NCI-H187 (cell line): Measurements from ENCODE around the gene LARP7.
"Not testable (repeated sequence)": the region's sequence is repeated elsewhere in the genome, so short reads cannot be mapped to it uniquely, and the experiment has no call there.

Source experiments
- DNase-seq, 2 experiments: peaks; one replicate each; lab custom pipeline; 2025; lab: John Stamatoyannopoulos, UW

Gene LARP7

DNA sequence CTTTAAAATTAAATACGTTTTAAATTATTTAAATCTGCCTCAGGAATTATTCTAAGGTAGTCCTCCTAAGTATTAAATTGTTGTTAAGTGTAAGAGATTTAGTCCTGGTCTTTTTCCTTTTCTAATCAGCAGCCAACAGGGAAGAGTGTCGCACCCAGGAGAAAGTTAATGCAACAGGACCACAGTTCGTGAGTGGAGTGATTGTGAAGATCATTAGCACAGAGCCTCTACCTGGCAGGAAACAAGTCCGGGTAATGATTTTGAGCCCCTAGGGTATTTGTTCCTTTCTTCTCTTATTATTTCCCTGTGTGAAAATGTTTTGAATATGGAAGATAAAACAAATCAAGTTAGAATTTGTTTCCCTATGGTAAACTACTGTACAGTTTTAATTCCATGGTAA, 13.4 kb downstream of the LARP7 start:
- no peak for DNase-seq

DNA sequence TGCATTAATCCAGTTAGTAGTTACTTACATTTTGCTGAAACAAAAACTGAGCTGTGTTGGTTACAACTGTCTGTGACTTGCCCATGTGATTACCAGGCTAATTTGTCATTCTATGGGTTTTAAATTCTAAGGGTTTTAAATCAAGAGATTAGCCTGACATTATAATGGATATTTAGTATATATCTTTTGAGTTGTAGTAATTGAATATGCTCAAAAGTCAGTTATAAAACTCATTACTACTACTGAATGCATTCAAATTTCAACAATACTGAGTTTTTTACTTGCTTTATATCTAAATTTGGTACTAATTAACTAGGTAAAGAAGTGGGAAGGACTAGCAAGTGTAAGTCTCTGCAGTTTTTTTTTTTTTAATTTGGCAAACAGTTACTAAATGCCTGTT, 14.7 kb downstream of the LARP7 start:
- no peak for DNase-seq

DNA sequence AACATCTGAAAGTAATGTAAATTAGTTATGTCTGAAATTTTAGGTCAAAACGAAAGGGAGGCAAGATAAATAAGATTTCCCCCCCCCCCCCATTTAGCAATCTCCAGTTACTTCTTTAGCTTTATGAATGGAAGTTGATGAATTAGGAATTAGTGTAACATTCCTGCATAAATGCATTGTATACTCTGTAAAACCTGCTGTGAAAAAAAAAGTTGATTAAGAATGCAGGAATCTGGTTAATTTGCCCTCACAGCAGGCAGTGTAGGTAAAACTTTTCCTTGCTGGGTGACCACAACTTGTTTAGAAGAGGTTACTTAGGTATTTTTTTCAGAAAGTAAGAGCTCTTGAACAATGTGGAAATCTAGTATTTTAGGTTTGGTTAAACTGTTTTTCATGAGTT, 15.3 kb downstream of the LARP7 start:
- no peak for DNase-seq

DNA sequence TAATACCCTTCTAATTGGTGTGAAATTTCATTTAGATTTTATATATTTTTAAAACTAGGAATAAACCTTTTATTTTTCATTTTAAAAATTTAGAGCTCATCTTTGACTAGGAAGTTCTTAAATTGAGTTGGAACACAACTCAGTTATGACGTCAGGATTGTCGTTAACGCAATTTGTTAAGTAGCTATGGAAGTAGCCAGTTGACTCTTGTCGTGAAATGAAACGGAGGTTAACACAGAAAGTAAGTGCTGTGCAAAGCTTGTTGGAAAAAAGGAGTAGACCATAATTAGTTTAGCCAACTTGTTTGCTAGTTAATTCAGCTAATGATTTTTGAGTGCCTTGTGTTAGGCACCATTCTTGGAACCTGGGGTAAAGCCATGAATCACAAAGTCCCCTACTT, 18.3 kb downstream of the LARP7 start:
- no peak for DNase-seq

DNA sequence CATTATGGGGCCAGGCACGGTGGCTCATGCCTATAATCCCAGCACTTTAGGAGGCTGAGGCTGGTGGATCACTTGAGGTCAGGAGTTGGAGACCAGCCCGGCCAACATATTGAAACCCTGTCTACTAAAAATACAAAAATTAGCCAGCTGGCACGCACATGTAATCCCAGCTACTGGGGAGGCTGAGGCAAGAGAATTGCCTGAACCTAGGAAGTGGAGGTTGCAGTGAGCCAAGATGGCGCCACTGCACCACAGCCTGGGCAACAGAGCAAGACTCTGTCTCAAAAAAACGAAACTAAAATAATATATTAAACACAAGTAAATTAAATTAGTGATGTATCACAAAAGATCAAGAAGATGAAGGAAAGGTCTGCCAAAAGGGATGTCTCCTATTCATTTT, 19.2 kb downstream of the LARP7 start:
- DNase-seq: not testable (repeated sequence)

DNA sequence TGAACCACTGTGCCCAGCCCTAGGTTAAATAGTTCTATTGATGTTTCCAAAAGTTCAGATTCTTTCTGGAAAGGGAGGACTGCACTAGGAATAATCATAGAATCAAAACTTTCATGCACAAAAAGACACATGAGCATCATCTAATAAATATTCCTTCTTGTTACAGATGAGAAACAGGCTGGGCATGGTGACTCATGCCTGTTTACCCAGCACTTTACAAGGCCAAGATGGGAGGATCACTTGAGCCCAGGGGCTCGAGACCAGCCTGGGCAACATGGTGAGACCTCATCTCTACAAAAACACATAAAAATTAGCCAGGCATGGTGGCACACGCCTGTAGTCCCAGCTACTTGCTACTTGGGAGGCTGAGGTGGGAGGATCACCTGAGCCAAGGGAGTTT, 27.7 kb downstream of the LARP7 start:
- DNase-seq: no peak

DNA sequence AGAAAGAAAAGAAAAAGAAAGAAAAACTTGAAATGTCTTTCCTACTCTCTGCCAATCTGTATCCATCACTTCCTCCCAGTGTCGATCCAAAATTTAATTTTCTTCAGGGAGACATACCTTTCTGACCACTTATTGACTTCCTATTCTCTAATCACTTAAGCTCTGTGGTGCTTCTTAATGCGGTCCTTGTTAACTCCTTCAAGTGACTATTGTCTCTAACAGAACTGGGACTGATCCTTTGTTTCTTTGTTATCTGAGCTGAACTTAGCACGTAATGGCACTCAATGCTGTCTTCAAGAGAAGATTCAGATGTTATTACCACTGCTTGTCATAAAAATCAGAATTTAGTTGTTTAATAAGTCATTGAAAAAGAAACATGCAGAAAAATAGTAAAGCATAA, 31.2 kb downstream of the LARP7 start:
- no peak for DNase-seq

DNA sequence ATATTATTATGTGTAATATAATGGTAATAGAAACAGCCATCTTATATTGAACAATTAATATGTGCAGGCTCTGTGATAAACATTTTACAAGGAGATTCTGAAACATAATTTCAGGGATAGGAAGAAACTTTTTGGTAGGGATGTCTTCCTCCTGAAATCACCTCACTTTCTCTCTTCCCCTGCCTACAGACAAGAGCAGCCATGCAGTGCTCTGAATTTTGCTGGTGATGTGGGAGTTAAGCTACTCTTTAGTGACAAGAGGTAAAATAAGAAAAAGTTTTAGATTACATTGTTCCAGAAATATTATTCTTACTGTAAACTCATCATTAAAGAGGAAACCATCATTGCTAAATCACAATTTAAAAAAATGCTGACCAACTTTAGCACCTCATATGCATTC, 36.1 kb downstream of the LARP7 start:
- DNase-seq: no peak

DNA sequence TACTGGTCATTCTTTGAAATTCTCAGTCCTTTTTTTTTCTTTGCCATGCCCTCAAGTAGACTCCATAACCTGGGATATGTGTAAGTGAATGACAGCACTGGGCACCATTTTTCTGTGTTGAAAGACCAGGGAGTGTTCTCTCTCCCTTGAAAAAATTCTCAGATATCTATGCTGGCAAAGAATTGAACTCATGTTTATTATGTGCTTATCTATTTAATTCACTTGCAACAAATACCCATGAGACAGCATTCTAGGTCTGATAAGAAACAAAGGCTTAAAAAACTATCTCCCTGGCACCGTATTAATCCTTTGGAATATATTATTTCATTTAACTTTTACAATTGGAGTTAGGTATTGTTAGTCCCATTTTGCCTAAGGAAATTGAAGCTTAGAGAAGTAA, 36.7 kb downstream of the LARP7 start:
- DNase-seq: no peak

DNA sequence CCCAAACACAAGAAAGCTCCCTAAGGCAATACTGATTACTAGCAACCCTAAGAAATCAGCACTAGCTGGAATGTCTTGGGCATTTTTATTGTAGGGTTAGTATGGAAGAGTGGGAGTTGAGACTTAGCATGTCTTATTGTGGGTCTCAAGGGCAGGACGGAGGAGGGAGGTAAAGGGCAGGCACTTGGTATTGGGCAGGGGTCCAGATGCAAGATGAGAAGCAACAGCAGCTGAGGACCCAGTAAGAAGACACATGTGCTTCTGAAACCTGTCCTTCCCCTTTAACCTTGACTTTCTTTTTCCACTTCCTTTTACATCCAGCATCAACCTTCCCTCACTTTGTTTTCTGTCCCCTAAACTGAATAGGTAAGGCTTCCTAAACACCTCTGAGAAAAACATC, 37.4 kb downstream of the LARP7 start:
- no peak for DNase-seq

DNA sequence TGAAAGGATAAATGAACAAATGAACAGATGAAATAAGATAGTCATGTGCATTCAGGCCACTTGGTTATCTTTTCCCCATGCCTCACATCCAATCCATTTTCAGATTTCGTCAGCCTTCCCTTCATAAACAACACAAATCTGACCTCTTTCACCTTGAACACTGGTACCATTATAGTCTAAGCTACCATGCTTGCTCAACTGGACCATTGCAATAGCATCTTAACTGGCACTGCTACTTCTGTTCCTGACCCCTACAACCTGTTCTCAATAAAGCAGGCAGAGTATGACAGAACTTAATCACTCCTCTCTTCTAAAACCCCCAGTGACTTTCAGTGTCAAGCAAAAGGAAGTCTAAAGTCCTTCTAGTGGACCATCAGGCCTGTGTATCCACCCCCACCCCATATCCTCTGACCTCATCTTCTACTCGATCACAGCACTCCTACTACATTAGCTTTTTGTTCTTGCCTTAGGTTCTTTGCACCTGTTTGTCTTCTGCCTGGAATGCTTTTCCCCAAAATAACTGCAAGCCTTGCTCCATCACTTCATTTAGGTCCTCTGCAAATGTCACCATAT, 40.7 kb downstream of the LARP7 start:
- DNase-seq: no peak

DNA sequence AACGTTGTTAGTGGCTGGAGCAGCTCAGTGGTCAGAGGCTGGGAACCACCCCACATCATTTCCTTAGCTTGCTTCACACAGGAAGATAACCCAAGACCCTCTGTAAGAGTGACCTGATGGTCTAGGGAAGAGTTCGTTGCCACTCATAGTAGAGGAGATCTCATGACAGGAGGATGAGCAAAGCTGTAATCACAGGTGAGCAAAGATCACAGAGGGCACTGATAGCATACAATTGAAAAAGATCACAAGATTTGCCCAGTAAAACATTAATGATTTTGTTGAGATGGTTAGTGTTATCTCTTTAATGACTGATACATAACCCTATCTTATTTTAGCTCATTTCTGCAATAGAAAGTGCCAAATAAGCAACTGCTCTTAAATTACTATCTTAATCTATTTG, 44.1 kb downstream of the LARP7 start:
- no peak for DNase-seq

DNA sequence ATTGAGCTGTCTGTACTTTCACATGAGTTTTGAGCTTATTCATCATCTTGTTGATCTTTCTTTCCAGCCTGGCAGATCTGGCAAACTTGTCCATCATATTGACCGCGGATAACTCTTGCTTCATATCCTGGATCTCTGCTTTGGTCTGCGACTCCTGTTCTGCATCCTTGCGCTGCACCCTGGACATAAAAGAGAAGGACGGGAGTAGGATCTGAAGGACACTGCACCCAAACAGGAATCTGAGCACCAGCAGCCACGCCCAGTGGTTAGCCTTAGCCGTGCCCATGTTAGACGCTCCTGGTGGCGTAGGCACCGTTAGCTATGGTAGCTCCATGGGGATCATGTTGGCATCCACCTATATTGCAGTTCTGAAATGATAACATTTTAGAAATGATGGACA, 56.6 kb downstream of the LARP7 start:
- DNase-seq: no peak

DNA sequence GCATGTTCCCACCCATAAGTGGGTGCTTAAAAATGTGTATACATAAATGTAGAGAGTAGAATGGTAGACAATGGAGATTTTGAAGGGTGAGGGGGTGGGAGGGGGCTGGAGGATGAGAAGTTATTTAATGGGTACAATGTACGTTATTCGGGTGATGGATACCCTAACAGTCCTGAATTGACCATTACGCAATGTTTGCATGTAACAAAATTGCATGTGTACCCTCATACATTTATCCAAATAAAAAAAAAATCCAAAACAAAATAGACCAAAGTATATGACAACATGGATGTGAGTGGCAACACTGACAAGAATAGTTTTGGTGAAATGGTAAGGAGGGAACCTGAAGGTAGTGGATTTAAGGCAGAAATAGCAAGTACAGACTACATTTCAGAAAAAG, 63.7 kb downstream of the LARP7 start:
- no peak for DNase-seq

DNA sequence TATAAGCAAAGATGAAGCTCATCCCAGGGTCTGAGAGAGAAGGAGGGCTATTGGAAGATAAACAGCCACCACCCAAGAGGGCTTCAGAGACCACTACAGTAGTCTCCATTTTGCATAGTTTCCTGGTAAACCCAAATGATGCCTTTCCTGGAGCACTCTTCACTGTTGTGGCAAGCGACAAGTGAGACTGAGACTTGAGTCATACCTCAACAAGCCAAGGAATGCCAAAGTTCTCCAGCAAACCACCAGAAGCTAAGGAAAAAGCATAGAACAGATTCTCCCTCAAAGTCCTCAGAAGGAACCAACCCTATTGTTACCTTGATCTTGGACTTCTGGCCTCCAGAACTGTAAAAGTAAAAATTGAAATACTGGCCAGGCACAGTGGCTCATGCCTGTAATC, 65.9 kb downstream of the LARP7 start:
- no peak for DNase-seq

DNA sequence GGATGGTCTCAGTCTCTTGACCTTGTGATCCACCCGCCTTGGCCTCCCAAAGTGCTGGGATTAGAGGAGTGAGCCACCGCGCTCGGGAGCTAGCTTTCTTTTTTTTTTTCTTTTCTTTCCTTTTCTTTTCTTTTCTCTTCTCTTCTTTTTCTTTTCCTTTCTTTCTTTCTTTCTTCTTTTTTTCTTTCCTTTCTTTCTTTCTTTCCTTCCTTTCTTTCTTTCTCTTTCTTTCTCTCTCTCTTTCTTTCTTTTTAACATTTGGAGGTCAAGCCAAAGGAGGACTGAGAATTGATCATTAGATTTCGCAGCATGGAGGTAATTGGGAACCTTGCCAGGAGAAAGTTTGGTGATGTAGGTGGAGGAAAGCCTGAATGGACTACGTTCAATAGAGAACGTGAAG, 67.4 kb downstream of the LARP7 start:
- DNase-seq: no peak

DNA sequence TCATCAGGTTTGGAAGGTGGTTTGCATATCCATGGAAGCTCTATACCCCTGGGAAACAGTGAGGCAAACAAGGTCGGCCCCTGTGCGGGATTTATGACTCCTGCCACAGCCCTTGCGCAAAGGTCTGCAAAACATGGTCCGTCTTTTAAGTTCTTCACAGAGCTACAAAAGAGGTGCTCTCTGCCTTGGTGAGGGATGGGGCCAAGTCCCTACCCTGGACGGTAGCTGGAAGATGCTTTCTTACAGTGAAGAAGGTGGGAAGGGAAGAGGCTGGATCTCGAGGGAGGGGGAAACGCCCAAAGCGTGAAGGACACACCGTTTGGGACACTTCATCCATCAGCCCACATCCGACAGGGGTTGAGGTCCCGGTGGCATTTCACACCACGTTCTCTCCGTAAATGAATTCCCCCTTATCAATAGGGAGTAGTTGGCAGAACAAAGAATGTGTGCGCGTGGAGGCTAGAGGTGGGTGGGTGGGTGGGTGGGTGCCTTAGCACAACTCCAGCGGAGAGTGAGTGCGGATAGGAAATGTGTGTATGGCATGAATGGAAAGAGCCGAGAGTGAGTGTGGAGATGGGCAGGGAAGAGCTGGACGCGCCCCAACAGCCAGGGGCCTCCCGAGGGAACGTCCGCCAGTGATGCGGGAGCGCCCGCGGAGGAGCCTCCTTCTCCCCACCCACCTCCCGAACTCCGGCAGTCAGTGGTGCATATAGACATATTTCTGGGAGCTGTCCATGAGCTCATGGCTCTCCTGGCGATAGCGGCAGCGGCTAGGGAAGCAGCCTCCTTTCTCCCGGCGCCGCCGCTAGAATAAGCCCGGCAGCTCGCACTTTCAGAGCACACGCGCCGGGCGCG, 68.3 kb downstream of the LARP7 start:
- DNase-seq: no peak

DNA sequence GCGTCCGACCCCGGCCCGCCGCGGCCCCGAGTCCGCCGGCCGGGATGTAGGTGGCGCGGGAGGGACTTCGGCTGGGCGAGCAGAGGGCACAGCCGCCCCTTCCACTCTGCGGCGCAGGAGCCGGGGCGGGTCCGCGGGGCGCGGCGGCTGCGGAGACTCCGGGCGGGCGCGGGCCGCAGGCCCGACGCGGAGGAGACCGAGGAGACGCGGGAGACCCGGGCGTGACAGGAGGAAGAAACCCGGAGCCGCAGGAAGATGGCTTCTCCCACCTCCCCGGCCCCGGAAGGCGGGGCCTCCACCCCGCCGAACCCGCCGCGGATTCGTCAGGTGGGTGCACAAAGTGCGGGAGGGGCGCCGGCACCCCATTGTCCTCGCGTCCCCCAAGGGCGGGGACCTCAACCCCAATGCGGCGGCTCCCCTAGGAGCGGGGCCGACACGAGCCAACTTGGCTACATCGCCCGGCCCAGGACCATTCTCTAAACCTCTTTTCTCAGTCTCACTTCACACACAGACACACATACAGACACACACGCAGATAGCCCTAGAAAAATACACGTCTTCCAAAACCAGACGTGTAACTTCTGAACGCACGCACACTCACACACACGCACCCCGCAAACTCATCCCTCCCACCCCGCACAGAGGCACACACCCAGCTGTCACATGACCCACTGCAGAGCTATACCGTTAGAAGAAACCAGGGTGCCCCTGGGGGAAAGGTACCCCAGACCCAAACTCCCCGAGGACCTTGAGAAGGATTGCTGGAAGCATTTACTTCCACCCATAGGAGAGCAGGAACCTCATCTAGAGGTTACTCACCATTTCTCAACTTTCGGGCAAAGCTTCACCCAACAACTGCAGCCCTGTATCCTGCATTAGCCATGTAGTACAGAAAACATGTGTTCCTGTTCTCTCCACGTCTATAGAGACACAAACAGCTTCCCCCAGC, 69.2 kb downstream of the LARP7 start:
- not testable (repeated sequence) for DNase-seq

DNA sequence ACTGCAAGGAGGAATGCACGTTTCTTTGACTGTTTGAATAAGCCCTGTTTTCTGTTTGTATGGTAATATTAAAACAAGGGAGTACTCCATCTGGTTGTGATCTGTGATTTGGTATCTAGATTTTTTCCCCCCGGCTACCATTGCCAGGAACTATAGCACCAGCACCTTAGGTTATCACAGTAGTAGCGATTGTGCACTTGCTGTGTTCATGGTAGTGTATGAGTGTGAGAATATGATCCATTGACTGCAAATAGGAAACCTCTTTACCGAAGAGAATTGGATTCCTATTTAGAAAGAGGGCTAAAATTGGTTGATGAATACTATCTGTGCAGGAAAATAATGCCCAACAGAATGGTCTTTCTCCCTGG, 69.9 kb downstream of the LARP7 start:
- DNase-seq: no peak
